ENCODE results near the gene SKAP1.
"Not testable (repeated sequence)": the region's sequence is repeated elsewhere in the genome, so short reads cannot be mapped to it uniquely, and the experiment has no call there.

The SKAP1 gene

DNA sequence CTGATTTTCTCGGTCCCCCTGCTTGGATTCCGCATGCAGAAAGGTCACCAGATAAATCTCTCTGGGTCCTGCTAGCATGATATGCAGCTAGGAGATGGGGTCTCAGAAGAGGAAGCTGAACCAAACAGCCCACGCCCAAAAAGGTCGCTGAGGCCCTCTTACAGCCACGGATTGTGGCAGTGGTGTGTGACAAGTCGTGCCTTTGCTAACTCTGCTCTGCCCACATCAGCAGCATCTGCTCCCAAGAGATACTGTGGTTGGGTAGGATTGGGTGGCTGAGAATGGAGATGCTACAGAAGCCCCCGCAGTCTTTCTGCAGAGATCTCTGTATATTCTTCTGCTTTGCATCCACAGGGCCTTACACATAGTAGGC is 15.2 kb upstream of the SKAP1 start:
- DNase-seq (ENCODE audit: low spot score) = no peak

DNA sequence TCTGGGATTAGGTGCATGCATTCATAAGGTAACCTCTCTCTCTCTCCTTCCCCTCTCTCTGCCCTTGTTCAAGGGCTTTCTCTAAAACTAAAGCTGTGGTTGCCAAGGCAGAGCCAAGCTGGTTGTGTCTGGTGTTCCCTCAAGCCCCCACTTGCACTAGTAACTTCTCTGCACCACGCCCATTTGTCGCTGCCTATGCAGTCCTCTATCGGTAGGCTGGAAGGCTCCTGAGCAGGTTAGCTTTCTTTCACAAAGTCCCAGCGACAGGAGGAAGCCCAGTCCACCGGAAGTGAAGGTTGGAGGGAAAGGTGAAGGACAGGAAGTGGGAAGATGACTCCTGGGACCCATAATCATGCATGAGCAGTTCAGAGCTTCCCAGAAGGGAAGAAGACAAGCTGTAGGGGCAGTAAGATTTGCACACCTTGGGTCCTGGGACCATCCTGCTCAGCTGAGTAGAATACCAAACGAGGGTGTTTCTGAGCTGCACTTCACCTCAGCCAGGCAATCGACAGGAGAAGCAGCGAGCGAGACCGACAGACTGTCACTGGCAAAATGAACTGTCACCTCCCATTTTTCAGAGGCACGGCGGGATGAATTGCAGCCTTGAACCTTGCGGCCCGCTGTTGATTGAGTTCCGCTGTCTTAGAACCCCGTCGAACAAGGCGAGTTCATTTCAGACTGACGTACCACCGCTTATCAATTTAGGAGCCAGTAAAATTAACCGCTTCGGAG is 14.7 kb upstream of the SKAP1 start:
- peak; percentile 53 for DNase-seq (ENCODE audit: low spot score)

GRCh38 chr17:48443712-48444111 is 13.7 kb upstream of the SKAP1 start:
- DNase-seq (ENCODE audit: low spot score) = no peak

- DNase-seq (ENCODE audit: low spot score) = no peak
Measured at GRCh38 chr17:48442819-48443218, 12.8 kb upstream of the SKAP1 start.

- no peak for DNase-seq (ENCODE audit: low spot score)
Measured at GRCh38 chr17:48441862-48442261, 11.8 kb upstream of the SKAP1 start.

DNA sequence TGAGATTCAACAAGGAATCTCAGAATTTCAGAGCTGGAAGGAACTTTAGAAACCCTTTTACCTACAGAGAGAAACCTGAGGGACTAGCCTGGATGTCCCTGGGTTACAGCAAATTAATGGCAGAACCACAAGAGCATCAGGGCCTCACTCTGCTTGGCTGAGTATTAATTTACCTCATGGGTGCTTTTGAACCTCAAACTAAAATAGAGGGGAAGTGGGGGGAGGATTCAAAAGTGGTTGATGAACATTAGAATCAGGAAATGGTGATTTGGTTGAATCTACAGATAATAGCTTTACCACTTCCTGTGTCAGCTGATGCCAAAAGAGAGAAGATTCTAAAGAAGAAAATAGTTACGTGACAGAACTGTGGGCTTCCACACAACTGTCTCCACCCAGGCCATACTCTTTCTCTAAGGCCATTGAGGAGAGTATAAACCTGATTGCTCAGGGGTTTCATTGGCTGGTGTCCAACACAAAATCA is 11.3 kb upstream of the SKAP1 start:
- no peak for DNase-seq (ENCODE audit: low spot score)

GRCh38 chr17:48440669-48441068 is 10.7 kb upstream of the SKAP1 start:
- no peak for DNase-seq (ENCODE audit: low spot score)

GRCh38 chr17:48439875-48440505 is 10.0 kb upstream of the SKAP1 start:
- no peak for DNase-seq (ENCODE audit: low spot score)

DNA sequence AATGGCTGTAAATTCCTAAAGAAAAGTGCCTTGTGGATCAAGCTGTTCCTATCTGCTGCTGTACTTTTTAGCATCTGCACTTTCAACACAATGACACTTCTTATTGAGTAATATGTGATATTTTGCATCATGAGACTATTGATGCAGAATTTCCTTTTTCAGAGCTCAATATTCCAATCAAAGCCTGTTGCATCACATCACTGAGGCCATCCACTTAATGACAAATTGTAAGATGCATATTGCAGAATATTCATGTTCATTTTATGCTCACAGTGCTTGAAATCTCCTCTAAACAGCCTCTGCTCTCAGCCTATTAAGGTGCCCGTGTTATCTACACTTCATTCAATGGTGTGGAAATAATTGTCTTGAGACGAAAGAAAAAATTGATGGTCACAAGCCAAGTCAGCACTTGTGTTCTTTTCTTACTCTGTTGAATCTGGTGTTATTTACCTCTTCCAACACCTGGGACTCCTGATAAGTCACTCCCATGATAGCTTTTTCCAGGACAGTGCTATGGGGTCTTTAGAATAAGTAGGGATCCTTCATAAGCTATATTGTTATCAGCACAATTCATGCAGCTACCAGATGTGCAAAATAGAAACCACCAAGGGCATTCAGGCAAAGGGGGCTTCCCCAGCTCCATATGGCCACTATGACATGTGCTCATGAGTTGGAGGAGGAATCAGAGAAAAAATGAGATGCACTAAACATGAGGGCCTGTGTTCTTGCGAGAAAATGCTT is 9.3 kb upstream of the SKAP1 start:
- DNase-seq (ENCODE audit: low spot score) = no peak

DNA sequence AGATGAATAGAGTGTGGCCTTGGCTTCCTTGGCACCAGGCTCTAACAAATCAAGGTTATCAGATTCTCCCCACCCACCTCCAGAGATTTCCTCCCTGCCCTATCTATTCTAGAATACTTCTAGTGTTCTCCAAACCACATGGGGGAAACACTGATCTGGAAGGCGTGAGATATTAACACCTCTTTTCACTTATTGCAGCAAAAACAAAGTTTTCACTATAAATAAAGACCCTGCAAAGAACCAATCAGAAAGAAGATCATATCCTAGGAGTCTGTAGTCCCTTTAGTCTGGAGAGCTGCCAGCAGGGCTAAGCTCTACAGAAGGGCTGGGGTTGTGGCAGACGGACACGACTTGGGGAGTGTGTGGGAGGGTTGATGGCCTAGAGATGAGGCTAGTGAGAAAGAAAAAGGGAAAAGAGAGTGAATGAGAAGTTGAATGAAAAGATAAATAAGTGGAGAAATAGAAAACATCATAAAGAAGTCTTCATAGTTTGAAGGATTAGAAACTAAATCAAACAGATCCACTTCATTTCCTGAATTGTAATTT is 8.6 kb upstream of the SKAP1 start:
- no peak for DNase-seq (ENCODE audit: low spot score)

DNA sequence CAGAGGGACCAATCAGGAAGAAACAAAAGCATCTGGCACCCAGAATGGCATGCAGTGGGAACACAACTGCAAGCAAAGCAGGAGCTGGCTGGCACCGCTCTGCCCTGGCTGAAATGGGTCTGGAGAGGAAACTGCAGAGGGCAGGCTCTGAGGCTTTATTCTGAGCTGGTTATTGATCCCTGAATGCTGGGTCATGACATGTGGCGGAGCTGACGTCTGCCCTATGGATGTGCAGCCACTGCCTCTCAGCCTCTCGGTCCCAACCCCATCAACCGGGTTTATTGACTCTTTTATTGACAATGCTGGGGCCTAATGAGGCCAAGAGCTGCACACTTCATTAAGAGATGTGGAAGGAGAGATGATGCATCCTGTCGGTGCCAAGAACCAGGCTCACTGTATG is 3.9 kb upstream of the SKAP1 start:
- DNase-seq (ENCODE audit: low spot score) = no peak

GRCh38 chr17:48432820-48433775 is 3.1 kb upstream of the SKAP1 start:
- no peak for DNase-seq (ENCODE audit: low spot score)

GRCh38 chr17:48429156-48429555 is 858 bp downstream of the SKAP1 start:
- DNase-seq (ENCODE audit: low spot score) = peak; percentile 18

DNA sequence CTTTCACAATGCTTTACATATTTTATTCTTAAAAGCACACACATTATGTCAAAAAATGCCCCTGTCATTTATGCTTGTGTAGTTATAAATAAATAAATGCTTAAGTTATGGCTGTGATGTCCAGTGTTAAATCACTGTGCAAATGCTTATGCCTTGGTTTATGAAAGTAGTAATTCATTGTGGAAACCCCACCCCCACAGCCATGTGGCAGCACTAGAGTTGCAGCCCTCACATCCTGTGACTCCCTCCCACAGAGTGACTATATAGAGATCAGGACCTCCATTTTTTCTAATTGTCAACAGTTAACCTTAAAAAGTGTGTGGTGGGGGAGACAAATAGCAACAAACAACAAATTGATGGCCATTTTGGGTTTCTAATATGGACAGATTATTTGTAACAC is 2.4 kb downstream of the SKAP1 start:
- peak; percentile 35 for DNase-seq (ENCODE audit: low spot score)

GRCh38 chr17:48426761-48427500 is 3.1 kb downstream of the SKAP1 start:
- no peak for DNase-seq (ENCODE audit: low spot score)

- peak; percentile 26 for DNase-seq (ENCODE audit: low spot score)
Measured at GRCh38 chr17:48426019-48426665, 3.9 kb downstream of the SKAP1 start.

DNA sequence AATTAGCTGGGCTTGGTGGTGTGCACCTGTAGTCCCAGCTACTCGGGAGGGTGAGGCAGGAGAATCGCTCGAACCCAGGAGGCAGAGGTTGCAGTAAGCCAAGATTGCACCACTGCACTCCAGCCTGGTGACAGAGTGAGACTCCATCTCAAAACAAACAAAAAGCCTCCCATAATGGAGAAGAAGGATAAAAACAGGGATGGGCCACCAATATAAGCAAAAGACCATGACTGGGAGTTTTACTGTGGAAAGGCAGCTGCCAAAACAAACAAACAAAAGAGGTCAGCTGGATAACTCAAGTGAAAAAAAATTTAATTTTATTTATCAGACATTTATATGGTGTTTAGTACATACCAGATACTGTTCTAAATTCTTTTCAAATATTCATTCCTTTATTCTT is 8.0 kb downstream of the SKAP1 start:
- not testable (repeated sequence) for DNase-seq (ENCODE audit: low spot score)

- no peak for DNase-seq (ENCODE audit: low spot score)
Measured at GRCh38 chr17:48420823-48421222, 9.2 kb downstream of the SKAP1 start.

DNA sequence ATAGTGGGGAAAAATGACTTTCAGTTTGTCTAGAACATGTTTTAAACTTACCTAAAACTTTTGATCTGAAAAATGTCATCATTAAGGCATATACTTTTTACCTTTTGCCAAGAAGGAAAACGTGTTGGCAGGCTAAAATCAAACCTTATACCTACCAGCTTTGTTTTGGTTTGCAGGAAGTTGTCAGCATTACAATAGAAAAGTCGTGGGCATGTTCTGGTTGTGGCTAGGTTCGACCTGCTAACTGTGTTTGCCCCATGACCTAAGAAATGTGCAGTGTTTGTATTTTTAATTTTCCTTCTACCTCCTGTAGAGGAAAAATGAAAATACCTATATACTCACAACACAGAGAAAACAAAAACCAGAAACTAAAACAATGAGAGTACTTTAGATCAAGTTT is 13.0 kb downstream of the SKAP1 start:
- DNase-seq (ENCODE audit: low spot score) = no peak

DNA sequence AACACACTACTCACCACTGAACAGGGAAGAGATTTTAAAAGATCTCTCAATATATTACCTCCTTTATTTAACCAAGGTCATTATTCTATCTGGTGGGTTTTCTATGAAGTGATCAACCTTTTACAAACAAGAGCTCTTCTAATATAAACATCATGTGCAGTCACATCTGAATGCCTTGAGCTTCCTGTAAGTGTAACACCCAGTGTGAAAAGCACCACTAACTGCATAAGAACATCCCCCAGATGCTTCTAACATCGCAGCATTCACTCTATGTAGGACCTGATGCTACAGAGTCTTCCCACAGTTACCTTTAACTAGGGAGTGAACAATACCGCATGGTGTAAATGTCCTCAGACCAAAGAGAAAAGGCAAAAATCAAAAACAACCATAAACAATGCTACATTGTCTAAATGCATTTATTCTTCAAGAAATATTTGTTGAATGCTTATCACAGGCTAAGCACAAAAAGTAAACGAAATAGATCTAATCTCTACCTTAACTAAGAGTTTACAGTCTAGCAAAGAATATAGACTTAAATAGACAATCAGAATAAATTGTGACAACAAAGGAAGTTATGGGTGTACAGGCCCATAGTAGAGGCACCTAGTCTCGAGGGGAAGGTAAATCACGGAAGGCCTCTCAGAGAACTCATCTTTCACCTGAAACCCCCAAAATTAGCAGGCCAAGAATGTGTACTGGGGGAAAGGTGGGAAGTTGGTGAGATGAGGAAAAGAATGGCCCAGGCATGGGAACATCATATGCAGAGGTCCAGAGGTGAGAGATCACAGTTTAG is 16.2 kb downstream of the SKAP1 start:
- DNase-seq (ENCODE audit: low spot score) = no peak
